Stimulated activated CD4-positive, alpha-beta T cell treated with anti-CD3 and anti-CD28 coated beads, Interleukin-2, amount 100 ng/mL, for 48 hours (primary cell): ENCODE data around the gene YAP1.

Source experiments
- DNase-seq, 2 donors: peaks; one replicate each; pipeline ENCODE4 v3.0.0-alpha.2; 2020

YAP1 gene

DNA sequence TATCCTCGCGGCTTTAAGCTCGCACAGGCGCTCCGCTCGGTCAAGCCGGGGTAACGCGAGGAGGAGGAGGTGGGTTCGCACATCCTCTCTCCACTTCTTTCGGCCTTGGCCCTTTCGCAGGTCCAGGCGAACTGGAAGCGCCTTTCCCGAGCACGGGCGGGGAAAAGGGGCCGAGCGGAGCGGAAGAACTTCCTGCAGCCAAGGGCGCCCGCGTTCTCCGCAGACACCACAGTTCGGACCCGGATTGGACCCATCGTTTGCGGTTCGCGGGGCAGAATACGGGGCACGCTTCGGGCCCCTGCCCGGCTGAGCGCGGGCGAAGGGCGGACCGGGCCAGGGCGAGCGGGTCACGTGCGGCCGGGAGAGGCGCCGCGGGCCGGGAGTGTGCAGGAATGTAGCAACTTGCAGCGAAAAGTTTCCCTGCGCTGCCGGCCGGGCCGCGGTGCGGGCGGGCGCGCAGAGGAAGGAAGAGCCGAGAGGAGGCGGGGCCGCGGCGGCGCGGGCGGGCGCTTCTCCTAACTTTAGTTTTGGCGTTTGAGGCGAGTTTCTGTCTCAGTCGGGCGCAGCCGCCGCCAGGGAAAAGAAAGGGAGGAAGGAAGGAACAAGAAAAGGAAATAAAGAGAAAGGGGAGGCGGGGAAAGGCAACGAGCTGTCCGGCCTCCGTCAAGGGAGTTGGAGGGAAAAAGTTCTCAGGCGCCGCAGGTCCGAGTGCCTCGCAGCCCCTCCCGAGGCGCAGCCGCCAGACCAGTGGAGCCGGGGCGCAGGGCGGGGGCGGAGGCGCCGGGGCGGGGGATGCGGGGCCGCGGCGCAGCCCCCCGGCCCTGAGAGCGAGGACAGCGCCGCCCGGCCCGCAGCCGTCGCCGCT, at the start of gene YAP1:
Gene YAP1 (plus strand): TSS at position 552 of the 865 bp plus-strand sequence. CDS start 402 bp downstream, outside the sequence.
- DNase-seq, result peak; percentile 57 to 63

DNA sequence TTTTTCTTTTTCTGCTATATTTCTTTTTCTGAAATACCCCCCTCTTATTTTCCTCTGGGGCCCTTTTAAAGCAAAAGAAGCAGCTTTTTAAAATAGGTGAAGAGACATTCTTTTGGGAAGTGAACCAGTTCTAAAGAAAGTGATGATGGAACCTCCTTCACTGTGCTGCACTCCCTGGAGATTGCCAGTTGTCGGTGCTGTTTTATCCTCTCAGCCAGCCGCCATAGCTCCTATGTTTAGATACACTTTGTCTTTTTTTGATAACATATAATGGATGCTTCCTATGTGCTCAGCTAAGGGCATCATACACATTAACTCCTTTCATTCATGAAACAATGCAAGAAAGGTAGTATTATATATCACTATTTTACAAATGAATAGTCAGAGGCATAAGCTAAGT, 49.0 kb upstream of the YAP1 start:
- no peak for DNase-seq

DNA sequence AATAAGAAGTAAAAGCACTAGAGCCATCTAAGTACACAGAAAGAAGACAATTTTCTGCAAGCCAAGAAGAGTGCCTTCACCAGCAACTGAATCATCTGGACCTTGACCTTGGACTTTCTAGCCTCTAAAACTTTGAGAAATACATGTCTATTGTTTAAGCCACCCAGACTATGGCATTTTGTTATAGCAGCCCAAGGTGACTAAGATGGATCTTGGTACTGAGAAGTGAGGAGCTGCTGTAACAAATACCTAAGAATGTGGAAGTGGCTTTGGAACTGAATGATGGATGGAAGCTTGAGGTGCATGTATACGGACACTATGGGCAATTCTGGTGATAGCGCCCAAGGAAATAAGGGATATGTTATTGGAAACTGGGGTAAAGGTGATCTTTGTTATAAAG, 48.1 kb upstream of the YAP1 start:
- no peak for DNase-seq

DNA sequence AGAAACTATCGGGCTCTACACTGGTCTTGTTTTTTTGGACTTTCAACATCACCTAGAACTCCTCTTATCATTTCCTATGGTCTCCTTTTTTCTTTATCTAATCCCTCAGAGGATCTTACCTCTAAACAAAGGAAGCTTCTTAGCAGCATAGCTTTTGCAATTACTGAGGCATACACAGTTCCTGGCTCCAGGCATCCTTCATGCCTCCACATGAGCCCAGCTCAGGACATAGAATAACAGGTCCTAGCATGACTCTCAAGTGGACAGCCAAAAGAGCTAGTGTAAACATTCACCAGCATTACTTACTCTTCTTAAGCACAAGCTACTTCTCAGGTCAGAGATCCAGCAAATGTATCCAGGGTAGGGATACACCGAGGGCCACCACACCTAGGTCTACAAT, 45.9 kb upstream of the YAP1 start:
- no peak for DNase-seq

DNA sequence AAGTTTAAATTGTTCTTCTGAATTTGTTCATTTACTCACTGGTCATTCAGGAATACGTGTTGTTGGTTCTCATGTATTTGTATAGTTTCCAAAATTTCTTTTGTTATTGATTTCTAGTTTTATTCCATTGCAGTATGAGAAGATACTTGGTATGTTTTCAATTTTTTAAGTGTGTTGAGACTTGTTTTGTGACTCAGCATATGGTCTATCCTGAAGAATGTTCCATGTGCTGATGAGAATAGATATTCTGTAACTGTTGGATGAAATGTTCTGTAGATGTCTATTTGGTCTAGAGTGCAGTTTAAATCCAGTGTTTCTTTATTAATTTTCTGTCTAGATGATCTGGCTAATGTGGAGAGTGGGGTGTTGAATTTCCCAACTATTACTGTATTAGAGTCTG, 39.5 kb upstream of the YAP1 start:
- no peak for DNase-seq

DNA sequence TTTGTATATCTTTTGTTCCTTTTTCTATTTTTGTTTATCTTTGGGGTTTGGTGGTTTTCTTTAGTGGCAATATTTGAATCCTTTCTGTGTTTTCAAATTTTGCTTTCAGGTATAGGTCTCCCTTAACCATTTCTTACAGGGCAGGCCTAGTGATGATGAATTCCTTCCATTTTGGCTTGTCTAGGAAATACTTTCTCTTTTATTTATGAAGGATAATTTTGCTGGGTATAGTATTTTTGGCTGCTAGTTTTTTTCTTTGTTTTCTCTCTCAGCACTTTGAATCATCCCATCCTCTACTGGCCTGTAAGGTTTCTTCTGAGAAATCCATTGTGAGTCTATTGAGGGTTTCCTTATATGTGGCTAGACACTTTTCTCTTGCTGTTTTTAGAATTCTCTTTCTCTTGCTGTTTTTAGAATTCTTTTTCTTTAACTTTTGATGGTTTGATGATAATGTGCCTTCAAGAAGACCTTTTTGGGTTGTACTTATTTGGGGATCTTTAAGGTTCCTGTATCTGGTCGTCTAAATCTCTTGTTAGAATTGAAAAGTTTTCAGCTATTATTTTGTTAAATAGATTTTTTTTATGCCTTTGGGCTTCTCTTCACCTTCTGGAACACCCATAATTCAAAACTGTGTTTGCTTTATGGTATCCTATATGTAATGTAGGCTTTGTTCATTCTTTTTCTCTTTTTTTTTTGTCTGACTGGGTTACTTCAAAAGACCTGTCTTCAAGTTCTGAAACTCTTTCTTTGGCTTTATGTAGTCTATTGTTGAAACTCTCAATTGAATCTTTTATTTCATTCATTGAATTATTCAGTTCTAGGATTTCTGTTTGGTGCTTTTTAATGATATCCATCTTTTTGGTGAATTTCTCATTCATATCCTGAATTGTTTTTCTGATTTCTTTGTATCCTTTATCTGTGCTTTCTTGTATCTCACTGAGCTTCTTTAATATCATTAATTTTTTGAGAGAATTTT, 38.5 kb upstream of the YAP1 start:
- no peak for DNase-seq

DNA sequence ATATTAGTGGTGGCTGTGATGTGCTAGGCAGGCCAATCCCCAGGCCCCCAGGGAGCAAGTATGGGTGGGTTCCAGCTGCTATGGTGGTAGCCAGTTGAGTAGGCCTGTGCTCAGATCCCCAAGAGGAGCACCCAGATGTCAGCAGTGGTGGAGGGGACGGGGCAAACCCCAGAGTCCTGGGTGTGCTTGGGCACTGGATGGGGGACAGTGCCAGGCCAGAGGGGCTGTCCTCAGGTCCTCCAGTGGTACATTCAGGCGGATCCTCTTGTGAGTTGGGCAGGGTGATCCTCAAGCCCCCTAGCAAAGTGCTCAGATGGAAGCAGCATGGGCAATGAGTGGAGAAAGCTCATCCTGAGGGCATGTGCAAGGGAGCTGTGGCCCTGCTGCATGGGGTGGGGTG, 37.0 kb upstream of the YAP1 start:
- no peak for DNase-seq

DNA sequence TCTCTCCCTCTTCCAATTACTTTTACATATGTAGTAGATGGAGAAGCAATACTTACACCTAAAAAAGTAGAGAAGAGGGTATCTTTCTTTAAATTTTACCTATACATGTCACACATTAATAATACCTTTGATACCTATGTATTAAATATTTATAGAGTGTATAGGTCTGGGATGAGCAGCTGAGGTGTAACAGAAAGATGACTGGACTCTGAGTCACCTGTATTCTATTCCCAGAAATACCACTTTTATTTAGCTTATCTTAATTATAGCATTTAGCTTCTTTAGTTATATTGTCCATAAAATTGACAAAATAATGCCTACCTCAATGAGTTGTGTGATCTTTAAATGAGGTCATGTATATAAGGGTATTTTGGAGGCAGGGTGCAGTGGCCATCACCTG, 30.6 kb upstream of the YAP1 start:
- DNase-seq, result no peak

DNA sequence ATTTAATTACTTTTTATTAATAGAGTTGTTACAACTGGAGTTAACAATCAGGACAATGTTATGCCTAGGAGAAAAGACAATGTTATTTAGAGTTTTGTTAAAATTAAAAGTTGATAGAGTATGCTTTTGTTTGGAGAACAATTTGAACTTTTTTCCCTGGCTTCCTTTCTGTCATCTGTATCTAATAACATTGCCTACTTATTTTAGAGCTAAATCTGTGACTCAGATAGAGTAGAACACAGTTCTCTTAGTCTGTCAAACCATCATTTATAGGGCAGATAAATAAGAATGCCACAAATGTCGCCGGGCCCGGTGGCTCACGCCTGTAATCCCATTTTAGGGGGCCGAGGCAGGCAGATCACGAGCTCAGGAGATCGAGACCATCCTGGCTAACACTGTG, 28.9 kb upstream of the YAP1 start:
- no peak for DNase-seq

DNA sequence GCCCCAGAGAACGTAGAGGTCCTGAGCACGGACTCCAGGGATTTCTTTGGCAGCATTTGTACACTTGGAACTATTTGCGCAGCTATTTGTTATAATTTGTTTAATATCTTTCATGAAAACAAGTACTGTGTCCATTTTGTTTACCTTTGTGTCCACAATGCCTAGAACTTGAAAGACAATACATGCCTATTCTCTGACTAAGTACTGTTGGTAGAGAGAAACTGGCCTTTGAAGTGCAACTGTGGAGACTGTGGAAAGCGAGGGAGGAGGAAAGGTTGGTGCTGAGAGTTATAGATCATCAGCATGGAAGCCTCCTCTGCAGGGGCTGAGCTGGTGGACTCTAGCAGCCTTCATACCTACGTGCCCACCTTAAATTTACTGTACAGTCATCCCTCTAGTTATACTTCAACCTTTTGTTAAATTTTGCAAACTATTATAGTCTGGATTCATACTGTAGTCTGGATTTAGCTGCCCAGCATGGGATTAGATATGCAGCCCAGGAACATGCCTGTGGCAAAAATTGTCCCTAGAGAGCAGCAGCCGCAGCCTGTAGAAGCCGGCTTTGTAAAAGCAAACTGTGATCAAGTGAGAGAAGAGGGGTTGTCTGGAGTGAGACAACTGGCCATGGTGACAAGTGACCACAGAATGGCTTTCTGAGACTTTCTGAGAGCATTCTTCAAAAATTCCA, 24.2 kb upstream of the YAP1 start:
- no peak for DNase-seq

DNA sequence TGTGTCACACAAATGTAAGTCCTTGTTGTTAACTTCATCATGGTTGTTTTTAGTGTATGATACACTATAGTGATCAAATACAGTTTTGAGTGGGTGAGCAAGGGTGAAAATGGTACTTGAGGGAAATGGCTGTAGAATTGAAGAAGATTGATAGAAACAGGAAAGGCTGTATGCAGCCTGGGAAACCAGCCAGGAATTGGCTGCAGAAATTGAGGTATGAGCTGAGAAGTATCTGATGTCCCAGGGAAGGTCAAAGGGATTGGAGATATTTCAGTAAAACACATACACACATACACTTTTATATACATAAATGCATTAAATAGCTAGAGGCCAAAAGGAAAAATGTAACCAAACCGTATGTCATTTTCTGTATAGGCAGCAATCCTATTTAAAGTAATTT, 13.1 kb upstream of the YAP1 start:
- DNase-seq, result no peak

DNA sequence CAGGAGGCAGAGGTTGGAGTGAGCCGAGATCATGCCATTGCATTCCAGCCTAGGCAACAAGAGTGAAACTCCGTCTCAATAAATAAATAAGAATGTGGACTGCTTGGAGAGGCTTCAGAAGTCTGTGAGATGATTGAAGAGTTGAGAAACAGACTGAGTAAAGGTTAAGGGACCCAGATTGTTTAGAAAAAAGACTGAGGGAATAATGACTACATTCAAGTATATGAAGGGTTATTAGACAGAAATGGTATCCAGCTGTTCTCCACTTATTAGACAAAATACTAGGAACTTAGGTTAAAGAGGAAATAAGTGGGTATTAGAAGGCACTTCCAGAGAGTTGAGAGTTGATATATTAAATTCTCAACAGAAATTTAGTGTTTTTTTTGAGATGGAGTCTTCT, 10.5 kb upstream of the YAP1 start:
- no peak for DNase-seq

DNA sequence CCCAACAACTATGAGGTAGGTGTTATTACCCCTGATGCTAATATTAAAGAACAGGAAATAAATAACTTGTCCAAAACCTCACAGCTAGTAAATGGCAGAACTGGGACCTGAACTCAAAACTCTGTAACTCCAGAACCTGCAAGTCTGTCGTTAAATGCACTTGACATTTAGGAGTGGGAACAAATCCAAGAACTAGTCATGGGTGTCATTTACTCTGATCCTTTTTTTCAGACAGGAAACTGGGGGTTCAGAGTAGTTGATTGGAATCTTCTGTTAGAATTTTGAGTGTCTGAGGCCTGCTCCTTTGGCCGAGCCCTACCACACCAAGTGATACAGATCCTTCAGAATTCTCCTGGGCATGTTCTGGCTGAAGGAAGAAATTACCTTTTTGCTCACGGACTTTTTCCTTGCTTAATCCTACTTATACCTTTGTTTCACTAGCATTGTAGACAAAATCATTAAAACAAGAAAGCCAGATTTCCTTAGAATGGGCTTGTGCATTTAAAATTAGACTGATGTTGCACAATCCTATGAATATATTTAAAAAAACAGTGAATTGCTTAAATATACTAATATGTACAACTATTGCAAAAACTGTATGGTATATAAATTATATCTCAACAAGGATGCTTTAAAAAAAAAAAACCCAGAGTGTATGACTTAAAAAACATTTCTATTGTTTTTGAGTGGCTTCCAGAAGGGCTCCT, 1.4 kb upstream of the YAP1 start:
- DNase-seq, result no peak

DNA sequence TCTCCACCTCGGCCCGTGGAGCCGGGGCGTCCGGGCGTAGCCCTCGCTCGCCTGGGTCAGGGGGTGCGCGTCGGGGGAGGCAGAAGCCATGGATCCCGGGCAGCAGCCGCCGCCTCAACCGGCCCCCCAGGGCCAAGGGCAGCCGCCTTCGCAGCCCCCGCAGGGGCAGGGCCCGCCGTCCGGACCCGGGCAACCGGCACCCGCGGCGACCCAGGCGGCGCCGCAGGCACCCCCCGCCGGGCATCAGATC, 439 bp downstream of the YAP1 start:
- DNase-seq, result no peak

DNA sequence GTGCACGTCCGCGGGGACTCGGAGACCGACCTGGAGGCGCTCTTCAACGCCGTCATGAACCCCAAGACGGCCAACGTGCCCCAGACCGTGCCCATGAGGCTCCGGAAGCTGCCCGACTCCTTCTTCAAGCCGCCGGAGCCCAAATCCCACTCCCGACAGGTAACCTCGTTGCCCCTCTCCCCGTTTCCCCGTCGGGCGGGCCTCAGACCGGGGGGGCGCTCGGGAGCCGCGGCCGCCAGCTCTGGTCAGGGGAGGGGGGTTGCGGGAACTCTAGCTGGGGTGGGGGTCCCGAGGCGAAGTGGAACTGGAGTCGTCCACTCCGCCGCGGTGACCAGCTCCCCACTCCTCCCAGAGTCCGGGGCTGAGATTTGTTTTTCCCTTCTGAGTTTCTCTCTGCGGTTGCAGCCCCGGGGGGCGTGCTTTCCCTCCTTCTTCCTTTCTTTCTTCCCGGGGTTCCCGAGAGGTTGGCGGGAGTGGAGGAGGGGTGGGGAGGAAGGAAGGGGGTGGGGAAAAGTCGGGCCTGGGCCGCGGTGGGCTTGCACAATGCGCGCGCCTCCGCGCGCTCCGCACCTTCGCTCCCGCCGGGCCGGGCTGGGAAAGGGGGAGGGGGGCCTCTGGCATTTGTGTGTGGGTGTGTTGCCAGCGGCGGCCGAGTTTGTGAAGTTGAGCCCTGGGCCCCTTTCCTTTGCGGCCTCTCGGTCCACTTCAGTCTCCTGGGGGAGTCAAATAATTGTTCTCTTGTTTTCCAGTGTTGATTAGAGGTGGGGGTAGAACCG, 952 bp downstream of the YAP1 start:
- no peak for DNase-seq

DNA sequence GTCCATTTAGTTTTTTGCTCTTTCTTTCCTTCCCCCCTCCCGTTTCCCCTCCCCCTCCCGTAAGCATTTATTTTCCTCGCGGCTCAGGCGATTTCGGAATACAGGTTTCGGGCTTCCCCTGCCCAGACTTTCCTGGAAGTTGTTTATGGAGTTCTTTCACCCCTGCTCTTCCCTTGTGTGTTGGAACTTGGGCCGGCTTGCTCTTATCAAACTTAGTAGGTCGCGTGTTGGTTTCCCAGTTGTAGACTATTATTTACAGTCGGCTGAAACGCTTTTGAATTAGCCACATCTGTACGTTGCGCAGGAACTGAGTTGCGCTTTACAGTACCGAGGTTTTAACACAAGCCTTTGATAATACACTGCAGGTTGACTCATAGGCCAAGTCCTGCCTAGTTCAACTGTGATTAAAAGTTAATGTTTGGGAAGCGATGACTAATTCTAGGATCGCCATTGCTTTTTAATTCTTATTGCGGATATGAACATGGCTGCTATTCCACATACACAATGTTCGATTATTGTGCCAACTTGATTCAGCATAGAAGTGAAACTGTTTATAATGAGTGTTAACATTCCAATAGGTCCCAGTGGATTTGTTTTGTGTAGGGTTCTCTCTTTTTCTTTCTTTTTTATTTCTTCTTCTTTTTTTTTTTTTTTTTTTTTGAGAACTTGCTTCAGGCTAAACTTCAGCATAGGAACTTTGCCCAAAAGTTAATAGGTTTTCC, 1.7 kb downstream of the YAP1 start:
- DNase-seq, result no peak

DNA sequence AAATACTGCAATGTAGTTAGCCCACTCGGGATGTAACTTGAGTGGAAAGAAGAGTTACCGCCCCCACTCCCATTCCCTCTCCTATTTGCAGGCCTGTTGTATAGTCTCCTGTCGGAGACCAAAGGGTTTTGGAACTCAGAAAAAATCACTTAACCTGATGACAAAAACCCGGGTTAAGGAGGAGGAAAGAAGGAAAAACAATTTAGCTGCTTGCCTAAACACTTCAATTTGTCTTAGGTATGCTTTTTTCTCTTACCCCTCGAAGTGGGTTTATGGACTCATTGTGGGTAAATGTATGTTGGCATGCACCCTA, 2.2 kb downstream of the YAP1 start:
- DNase-seq, result no peak

DNA sequence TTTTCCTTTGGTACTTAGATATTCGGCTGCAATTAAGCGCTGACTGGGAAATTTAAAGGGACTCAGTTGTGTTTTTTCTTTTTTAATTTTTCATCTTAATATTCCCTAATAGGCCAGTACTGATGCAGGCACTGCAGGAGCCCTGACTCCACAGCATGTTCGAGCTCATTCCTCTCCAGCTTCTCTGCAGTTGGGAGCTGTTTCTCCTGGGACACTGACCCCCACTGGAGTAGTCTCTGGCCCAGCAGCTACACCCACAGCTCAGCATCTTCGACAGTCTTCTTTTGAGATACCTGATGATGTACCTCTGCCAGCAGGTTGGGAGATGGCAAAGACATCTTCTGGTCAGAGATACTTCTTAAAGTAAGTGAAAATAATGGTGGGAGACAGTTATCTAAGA, 3.8 kb downstream of the YAP1 start:
- DNase-seq, result no peak

DNA sequence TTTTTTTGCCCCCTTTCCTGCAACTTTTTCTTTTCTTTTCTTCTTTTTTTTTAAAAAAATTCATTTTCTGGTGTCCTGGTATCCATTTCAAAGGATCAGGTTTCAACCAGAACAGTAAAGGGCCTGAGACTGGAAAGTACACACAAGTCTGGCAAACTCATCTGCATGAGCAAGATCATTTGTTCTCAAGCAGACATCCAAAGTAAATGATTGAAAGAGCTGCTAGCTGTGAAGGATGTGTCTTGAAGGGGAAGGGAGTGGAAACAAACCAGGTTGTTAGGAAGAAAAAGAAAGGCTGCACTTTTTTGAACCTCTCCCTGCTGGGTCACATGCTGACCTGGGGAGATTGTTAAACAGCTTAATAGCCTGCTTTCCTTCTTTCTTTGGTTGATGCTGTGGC, 5.3 kb downstream of the YAP1 start:
- no peak for DNase-seq

DNA sequence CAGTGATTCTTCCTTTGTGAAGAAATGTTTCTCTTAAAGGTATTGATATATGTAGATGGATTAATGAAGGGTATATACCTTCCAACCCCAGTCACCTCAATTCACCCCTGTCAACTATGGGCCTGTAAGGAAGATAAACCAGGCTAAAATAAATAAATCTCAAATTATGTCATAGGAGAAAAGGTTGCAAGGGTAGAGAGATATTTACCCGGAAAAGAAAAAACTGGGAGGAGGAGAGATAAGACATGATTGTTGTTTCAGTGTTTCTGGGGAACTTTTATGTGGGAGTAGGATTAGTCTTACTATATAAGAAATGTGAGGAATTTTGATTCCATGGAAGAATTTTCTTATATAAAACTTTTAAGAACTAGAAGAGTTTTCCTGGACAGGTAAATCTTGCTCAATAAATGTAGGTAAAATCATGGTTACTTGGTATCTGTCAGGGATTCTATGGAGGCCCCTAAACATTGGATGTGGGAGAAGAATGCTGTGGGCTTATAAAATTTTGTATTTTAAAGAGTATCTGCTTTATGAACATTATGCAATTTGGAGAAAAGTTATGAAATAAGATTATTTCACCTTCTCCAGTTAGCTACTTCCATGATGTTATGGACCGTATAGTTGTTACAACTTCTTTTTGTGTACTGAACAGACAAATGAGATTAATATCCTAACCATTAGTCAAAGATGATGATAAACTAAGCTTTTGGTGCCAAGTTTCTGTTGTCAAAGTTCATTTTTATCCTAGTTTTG, 6.4 kb downstream of the YAP1 start:
- no peak for DNase-seq
